ENCODE results near the gene SMIM27.

DNA sequence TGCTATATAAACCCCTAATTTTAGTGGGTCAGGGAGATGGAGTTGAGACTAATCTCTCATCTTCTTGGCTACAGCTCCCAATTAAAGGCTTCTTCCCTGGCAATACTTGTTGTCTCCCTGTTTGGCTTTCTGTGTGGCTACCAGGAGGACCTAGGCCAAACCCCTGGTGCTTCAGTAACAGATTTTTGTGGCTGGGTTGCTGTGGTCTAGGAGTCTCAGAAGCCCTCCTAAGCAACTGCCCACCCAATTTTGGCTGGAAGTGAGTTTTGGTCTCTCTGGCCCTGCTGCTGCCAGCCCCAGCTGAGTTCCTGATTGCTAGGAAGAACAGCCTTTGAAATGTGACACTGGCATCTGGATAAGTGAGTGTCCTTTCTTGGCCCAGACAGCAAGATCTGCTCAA is 35.9 kb upstream of the SMIM27 start:
- TF ChIP-seq, protein P1, sequence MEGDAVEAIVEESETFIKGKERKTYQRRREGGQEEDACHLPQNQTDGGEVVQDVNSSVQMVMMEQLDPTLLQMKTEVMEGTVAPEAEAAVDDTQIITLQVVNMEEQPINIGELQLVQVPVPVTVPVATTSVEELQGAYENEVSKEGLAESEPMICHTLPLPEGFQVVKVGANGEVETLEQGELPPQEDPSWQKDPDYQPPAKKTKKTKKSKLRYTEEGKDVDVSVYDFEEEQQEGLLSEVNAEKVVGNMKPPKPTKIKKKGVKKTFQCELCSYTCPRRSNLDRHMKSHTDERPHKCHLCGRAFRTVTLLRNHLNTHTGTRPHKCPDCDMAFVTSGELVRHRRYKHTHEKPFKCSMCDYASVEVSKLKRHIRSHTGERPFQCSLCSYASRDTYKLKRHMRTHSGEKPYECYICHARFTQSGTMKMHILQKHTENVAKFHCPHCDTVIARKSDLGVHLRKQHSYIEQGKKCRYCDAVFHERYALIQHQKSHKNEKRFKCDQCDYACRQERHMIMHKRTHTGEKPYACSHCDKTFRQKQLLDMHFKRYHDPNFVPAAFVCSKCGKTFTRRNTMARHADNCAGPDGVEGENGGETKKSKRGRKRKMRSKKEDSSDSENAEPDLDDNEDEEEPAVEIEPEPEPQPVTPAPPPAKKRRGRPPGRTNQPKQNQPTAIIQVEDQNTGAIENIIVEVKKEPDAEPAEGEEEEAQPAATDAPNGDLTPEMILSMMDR (IDR thresholded peaks at IDR 0.05) = no peak
- TF ChIP-seq POLR2A (IDR thresholded peaks at IDR 0.05) = no peak
- no peak for TF ChIP-seq POLR2AphosphoS5 (IDR thresholded peaks at IDR 0.05)
- no peak for TF ChIP-seq EP300 (IDR thresholded peaks at IDR 0.05)
